Retinal pigment epithelial cell (primary cell): ENCODE results near the gene TMEM18.

Experiments
- DNase-seq: peaks from one replicate; pipeline ENCODE4 v3.0.0-alpha.2; 2010; ENCODE audit warnings: low read depth
- H3K4me3 ChIP-seq: 2 replicates; pipeline ENCODE4 v1.5.1; 2011; ENCODE audit warnings: mild to moderate bottlenecking, low read length, control low read depth, moderate library complexity
- CTCF ChIP-seq: conservative IDR thresholded peaks from 2 replicates; pipeline ENCODE4 v1.5.1; 2011; ENCODE audit warnings: low read depth, low read length, control low read depth, inconsistent platforms

The TMEM18 gene

GRCh38 chr2:648476-649424 is 28.5 kb downstream of the TMEM18 start:
- DNase-seq: no peak
- TF ChIP-seq CTCF: no peak
- H3K4me3 ChIP-seq: no peak overlapping the region

- no peak for TF ChIP-seq CTCF
- no peak for DNase-seq
Observed at GRCh38 chr2:647691-648231, 29.4 kb downstream of the TMEM18 start.

GRCh38 chr2:647003-647560 is 30.1 kb downstream of the TMEM18 start:
- no peak for TF ChIP-seq CTCF
- no peak overlapping the region for H3K4me3 ChIP-seq
- no peak for DNase-seq

More at GRCh38 chr2:647691-648231, 29.4 kb downstream of the TMEM18 start:
- no peak overlapping the region for H3K4me3 ChIP-seq

- TF ChIP-seq CTCF: no peak
- DNase-seq: no peak
- H3K4me3 ChIP-seq: no peak overlapping the region
Observed at GRCh38 chr2:644871-645270, 32.3 kb downstream of the TMEM18 start.

GRCh38 chr2:643761-644160 is 33.4 kb downstream of the TMEM18 start:
- TF ChIP-seq CTCF: no peak
- DNase-seq: no peak
- H3K4me3 ChIP-seq: no peak overlapping the region

GRCh38 chr2:643334-643733 is 33.9 kb downstream of the TMEM18 start:
- no peak overlapping the region for H3K4me3 ChIP-seq
- no peak for TF ChIP-seq CTCF
- no peak for DNase-seq
